Panc1 (cell line): ENCODE data around the gene GPC1. TPM values are rescaled to one million over a fixed set of nuclear protein-coding genes. Genes with fewer than 3 reads are reported as not detected.

ENCODE experiments used
- ATAC-seq: fragments of 200-7000 bp; cut with Tn5 transposase; 2 replicates; pipeline ENCODE4 v1.9.1; 2020; ENCODE audit warnings: mild to moderate bottlenecking, moderate library complexity
- BruUV-seq: library from RNA; stranded (reverse); fragments of 400-500 nt; replicated peaks from 2 replicates; lab custom pipeline; 2021; lab: Mats Ljungman, UMichigan
- CTCF ChIA-PET: fragments of 300-600 bp; sonication (Branson Sonifier 250); formaldehyde crosslinking; loops from one replicate; lab custom pipeline; 2022; ENCODE audit warnings: antibody characterized with exemption; lab: Charles Lee
- POLR2A ChIA-PET: fragments of 300-600 bp; sonication (Branson Sonifier 250); formaldehyde crosslinking; loops from one replicate; lab custom pipeline; 2022; ENCODE audit warnings: antibody characterized with exemption; lab: Charles Lee
- DNase-seq: peaks from one replicate; pipeline ENCODE4 v3.0.0-alpha.2; 2010; ENCODE audit warnings: low read depth, low spot score
- H3K27ac ChIP-seq: 2 replicates; pipeline ENCODE4 v1.5.1; 2011; ENCODE audit warnings: mild to moderate bottlenecking, low read length, inconsistent platforms
- H3K27me3 ChIP-seq: fragments of 200-500 bp; sonication (Bioruptor generic); 2 replicates; pipeline ENCODE4 v1.6.0; 2014; ENCODE audit warnings: low read length, inconsistent platforms; ENCODE audit not compliant: control insufficient read depth, insufficient read depth
- H3K36me3 ChIP-seq: fragments of 200-500 bp; sonication (Bioruptor generic); 2 replicates; pipeline ENCODE4 v1.5.1; 2014; ENCODE audit warnings: inconsistent platforms, mild to moderate bottlenecking, low read length, moderate library complexity; ENCODE audit not compliant: control insufficient read depth, insufficient read depth
- H3K4me1 ChIP-seq: 2 replicates; pipeline ENCODE4 v1.5.1; 2011; ENCODE audit warnings: inconsistent platforms, mild to moderate bottlenecking, low read length, moderate library complexity; ENCODE audit not compliant: control insufficient read depth, insufficient read depth
- H3K4me3 ChIP-seq, 2 experiments: 2 replicates each; pipeline ENCODE4 v1.5.1; 2011 to 2012; ENCODE audit warnings: low read depth in 2 of 2, low read length in 2 of 2, mild to moderate bottlenecking in 2 of 2, inconsistent platforms in 1 of 2, moderate library complexity in 1 of 2
- H3K9me3 ChIP-seq: fragments of 200-500 bp; sonication (Bioruptor generic); 2 replicates; pipeline ENCODE4 v1.5.1; 2014; ENCODE audit warnings: low read depth, mild to moderate bottlenecking, inconsistent platforms, low read length, moderate library complexity; ENCODE audit not compliant: control insufficient read depth, insufficient read depth
- CTCF ChIP-seq: fragments of 450-650 bp; IDR thresholded peaks from 2 replicates; pipeline ENCODE4 v1.5.1; 2017; ENCODE audit warnings: mild to moderate bottlenecking
- POLR2AphosphoS5 ChIP-seq: IDR thresholded peaks from 2 replicates; pipeline ENCODE4 v1.6.1; 2012; ENCODE audit warnings: mild to moderate bottlenecking, low read depth, low read length, moderate library complexity
- SIN3A ChIP-seq: IDR thresholded peaks from 2 replicates; pipeline ENCODE4 v1.6.1; 2012; ENCODE audit warnings: low read depth, mild to moderate bottlenecking, low read length, moderate library complexity, borderline replicate concordance; ENCODE audit not compliant: insufficient read depth
- TCF7L2 ChIP-seq: IDR thresholded peaks from 2 replicates; pipeline ENCODE4 v1.6.1; 2011; ENCODE audit warnings: mild to moderate bottlenecking, low read depth, low read length, inconsistent platforms
- in situ Hi-C: cut with HindIII; loops from 2 replicates; pipeline ENCODE4 v1.10.0; 2016; ENCODE audit warnings: low sequenced_read_pairs, low pct_unique_long_range_greater_than_20kb
- intact Hi-C: fragments of 100-400 bp; cut with micrococcal nuclease; formaldehyde crosslinking; loops from one replicate; pipeline ENCODE4 v1.10.0; 2022; ENCODE audit not compliant: unreplicated experiment
- total RNA-seq: library from RNA; stranded (reverse); gene quantifications from one replicate; pipeline ENCODE4 v1.2.1, GENCODE V29; 2021; ENCODE audit not compliant: unreplicated experiment
- TF ChIP-seq, protein P1 (sequence below), 2 experiments: IDR thresholded peaks; 2 replicates each; pipeline ENCODE4 v1.6.1; 2011 to 2012; ENCODE audit warnings: low read depth in 2 of 2, control low read depth in 1 of 2, low read length in 1 of 2, mild to moderate bottlenecking in 1 of 2, moderate library complexity in 1 of 2; ENCODE audit not compliant: insufficient read depth in 1 of 2

GPC1 gene
- total RNA-seq, 1 experiment from 2014 or later, result 88.7 TPM

GRCh38 chr2:240433973-240434727 lies 1.3 kb upstream of the GPC1 start:
- ATAC-seq (no peak), DNase-seq (no peak)
- H3K27ac ChIP-seq, result peak overlapping the region; percentile 81
- ChIA-PET POLR2A (no interaction called here), CTCF (interaction anchor here (0.6 kb wide), 1 partner anchor 221 kb away, joined by 8 read pairs; no protein-coding TSS in a partner anchor)
- intact Hi-C loops (no loop called here), in situ Hi-C loops (no loop called here)
- H3K36me3 ChIP-seq, result no peaks in the 10 kb centered on the region; the same call in 1 of the 2 replicates
- no peaks in the 10 kb centered on the region for H3K27me3 ChIP-seq
- H3K9me3 ChIP-seq, result no peaks in the 10 kb centered on the region
- TF ChIP-seq TCF7L2, result no peak
- TSS peak; percentile 87 for BruUV-seq
- peak overlapping the region; percentile 69 to 79 for H3K4me3 ChIP-seq
- peaks cover 12% of the 10 kb centered on the region for H3K4me1 ChIP-seq

DNA sequence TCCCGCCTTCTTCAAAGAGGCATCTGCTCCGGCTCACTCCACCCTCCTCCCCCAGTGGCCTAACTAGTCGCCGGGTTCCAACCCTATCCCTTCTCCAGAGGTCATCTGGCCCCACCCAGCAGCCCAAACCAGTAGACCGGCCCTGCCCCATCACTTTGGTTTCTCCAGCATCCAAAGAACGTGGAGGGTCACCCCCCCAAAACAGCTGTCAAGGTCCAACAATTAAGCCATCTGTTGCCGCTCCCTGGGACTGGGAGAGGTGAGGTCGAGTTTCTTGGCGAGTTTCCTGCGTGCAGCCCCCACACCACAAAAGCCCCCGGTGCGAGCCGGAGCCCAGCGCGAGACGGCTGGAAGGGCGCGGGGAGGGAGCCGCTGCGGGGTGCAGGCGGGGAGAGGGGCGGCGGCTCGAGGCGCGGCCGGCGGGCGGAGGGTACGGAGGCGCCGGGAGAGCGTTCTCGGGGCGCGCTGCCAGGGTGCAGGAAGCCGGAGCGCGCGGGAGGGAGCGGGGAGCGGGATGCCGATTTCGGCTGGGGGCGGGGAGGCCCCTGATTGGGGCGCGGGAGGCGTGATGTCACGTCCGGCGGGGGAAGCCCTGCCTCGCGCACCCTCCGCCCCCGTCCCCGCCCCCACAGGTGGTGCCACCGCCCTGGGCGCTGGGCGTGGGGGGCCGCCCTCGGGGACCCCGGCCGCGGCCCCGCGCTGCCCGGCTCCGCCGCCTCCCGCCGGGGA lies 571 bp upstream of the GPC1 start:
- no peak; the same call in 1 of the 2 replicates for TF ChIP-seq SIN3A
- no peak for TF ChIP-seq TCF7L2
- TF ChIP-seq CTCF, result no peak
- TF ChIP-seq POLR2AphosphoS5, result peak; percentile 46
- H3K9me3 ChIP-seq, result no peaks in the 10 kb centered on the region
- H3K4me3 ChIP-seq, result peak overlapping the region; percentile 69 to 79
- in situ Hi-C loops (no loop called here), intact Hi-C loops (loop anchor here (5.0 kb wide), 1 partner anchor 283 kb away; no protein-coding TSS in a partner anchor)
- no TSS peak for BruUV-seq
- CTCF ChIA-PET, result no interaction called here
- H3K27ac ChIP-seq, result peak overlapping the region; percentile 81
- ATAC-seq, result peak; percentile 78
- H3K4me1 ChIP-seq, result peaks cover 12% of the 10 kb centered on the region
- no peaks in the 10 kb centered on the region; the same call in 1 of the 2 replicates for H3K36me3 ChIP-seq
- POLR2A ChIA-PET, result no interaction called here
- no peak for DNase-seq
- no peaks in the 10 kb centered on the region for H3K27me3 ChIP-seq

- BruUV-seq, result no TSS peak
- no peak for DNase-seq
These were observed 652 bp downstream of the GPC1 start for GRCh38 chr2:240435948-240436682.

More at GRCh38 chr2:240435948-240436682, 652 bp downstream of the GPC1 start:
- Histone ChIP-seq H3K4me1 (peaks cover 12% of the 10 kb centered on the region), H3K4me3 (peak overlapping the region; percentile 43 to 64), H3K9me3 (no peaks in the 10 kb centered on the region), H3K27me3 (no peaks in the 10 kb centered on the region), H3K36me3 (no peaks in the 10 kb centered on the region; the same call in 1 of the 2 replicates), H3K27ac (no peak overlapping the region)
- TF ChIP-seq, protein P1, sequence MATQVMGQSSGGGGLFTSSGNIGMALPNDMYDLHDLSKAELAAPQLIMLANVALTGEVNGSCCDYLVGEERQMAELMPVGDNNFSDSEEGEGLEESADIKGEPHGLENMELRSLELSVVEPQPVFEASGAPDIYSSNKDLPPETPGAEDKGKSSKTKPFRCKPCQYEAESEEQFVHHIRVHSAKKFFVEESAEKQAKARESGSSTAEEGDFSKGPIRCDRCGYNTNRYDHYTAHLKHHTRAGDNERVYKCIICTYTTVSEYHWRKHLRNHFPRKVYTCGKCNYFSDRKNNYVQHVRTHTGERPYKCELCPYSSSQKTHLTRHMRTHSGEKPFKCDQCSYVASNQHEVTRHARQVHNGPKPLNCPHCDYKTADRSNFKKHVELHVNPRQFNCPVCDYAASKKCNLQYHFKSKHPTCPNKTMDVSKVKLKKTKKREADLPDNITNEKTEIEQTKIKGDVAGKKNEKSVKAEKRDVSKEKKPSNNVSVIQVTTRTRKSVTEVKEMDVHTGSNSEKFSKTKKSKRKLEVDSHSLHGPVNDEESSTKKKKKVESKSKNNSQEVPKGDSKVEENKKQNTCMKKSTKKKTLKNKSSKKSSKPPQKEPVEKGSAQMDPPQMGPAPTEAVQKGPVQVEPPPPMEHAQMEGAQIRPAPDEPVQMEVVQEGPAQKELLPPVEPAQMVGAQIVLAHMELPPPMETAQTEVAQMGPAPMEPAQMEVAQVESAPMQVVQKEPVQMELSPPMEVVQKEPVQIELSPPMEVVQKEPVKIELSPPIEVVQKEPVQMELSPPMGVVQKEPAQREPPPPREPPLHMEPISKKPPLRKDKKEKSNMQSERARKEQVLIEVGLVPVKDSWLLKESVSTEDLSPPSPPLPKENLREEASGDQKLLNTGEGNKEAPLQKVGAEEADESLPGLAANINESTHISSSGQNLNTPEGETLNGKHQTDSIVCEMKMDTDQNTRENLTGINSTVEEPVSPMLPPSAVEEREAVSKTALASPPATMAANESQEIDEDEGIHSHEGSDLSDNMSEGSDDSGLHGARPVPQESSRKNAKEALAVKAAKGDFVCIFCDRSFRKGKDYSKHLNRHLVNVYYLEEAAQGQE (IDR thresholded peaks at IDR 0.05; ENCODE audit: insufficient read depth in 1 of 2, low read depth in 2 of 2, low read length in 1 of 2), result no peak
- TF ChIP-seq SIN3A (no peak), CTCF (no peak), POLR2AphosphoS5 (no peak), TCF7L2 (no peak)
- ATAC-seq, result peak; percentile 37
- ChIA-PET CTCF (interaction anchor here (0.6 to 1.2 kb wide), 3 partner anchors 81 to 219 kb away, joined by 3 to 6 read pairs (median 3); no protein-coding TSS in a partner anchor), POLR2A (interaction anchor here (0.6 to 0.7 kb wide), 2 partner anchors 125 to 172 kb away, joined by 3 read pairs; no protein-coding TSS in a partner anchor)
- in situ Hi-C loops (no loop called here), intact Hi-C loops (loop anchor here (5.0 kb wide), 1 partner anchor 284 kb away; no protein-coding TSS in a partner anchor)
